HG03025 (cell line): ENCODE measurements around the gene NCK2.
A peak's percentile ranks its signal among the peaks of the same experiment; 100 is the strongest.

Source experiments
- ATAC-seq: cut with Tn5 transposase; IDR thresholded peaks from one replicate; pipeline ENCODE4 v1.9.1; 2021; ENCODE audit warnings: mild to moderate bottlenecking, moderate library complexity; ENCODE audit not compliant: unreplicated experiment, low FRiP score

NCK2 gene

GRCh38 chr2:105866216-105867185 lies 121.8 kb downstream of the NCK2 start:
- no peak for ATAC-seq

DNA sequence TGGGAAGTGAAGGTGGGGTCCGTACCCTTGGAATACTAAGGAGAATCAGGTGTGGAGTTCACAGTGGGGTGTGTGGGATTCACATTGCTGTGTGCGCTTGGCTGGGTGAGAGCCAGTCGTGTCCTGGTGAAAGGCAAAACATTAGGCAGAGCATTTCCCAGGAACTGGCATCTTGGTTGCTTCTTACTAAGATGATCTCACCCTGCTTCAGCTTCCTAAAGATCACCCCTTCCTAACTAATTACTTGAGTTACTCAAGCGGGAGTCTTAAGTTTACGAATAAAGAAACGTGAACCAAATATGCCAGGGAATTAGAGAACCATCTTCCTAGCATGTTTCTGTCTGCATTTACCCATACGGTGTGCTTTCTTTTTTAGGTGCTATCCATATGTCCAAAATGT lies 122.9 kb downstream of the NCK2 start:
- ATAC-seq: no peak

GRCh38 chr2:105868060-105868459 lies 123.3 kb downstream of the NCK2 start:
- ATAC-seq: no peak

- no peak for ATAC-seq
These were observed 124.6 kb downstream of the NCK2 start for GRCh38 chr2:105869341-105869740.

GRCh38 chr2:105870062-105870461 lies 125.3 kb downstream of the NCK2 start:
- ATAC-seq: no peak

DNA sequence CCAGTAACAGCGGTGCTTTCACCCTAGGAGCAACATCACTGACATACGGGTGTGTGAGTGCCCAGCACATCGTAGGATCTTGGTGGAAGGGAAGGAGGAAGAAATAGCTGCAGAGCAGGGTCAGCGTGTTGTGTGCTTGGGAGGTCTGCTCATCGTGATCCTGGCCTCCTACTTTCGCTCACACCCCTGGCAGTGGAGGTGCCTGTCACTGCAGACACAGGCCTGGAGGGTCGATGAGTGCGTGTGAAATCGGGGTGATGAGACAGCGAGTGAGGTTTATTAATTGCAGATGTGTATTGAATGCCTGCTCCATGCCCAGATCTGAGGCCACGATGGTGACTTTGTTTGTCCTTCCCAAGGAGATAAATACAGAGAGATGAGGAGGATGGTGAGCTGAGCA lies 126.1 kb downstream of the NCK2 start:
- ATAC-seq: no peak

GRCh38 chr2:105872142-105872728 lies 127.5 kb downstream of the NCK2 start:
- ATAC-seq: no peak

DNA sequence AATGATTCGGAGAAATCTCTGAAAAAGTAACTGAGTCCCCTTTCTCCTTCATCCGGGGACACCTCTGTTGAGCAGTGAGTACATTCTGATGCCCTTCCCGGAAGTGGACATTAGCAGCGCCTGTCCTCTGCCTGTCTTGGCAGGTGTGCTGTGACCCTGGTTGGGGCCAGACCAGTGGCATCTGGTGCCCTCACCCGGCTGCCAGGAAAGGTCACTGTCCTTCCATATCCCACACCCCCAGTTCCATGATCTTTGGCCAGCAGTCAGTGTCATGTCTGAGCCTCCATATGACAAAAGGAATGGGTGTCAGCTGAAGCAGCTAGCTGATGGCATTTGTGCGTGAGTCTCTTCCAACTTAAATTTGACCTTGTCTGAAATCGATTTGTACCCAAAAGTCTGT lies 128.1 kb downstream of the NCK2 start:
- ATAC-seq: no peak

GRCh38 chr2:105873281-105873680 lies 128.6 kb downstream of the NCK2 start:
- no peak for ATAC-seq

DNA sequence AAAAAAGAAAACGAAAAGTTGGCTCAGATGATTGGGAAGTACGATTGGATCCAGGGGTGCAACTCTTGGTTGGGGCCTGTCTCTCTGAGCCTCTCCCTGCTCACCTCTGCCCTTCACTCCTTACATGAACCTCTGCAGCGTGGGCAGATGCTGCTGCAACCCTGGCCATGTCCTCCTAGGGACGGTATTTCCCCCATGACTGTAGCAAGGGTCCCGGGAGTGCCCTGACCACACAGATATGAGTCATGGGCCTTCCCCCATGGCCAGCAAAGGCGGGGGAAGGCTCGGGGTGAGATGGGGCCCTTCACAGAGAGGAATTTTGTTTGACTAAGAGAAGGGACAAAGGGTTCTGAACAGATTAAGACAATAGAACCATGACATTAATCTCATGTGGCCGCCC lies 129.0 kb downstream of the NCK2 start:
- peak; percentile 70 for ATAC-seq

- no peak for ATAC-seq
These were observed 129.8 kb downstream of the NCK2 start for GRCh38 chr2:105874466-105874865.

DNA sequence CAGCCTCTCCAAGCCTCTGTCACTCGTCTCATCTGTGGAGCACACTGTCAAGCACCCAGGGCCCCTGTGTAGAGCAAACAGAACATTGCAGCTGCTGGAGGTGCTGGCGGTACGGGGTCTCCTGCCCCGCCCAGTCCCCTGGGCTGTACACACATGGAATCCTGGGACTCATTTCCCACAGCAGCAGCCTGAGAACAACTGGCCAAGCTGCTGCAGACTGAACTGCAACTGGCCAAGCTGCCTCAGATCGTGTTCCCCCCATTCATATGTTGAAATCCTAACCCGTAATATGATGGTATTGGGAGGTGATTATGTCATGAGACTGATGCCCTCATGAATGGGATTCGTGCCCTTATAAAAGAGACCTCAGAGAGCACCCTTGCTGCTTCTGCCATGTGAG lies 130.5 kb downstream of the NCK2 start:
- ATAC-seq: no peak

DNA sequence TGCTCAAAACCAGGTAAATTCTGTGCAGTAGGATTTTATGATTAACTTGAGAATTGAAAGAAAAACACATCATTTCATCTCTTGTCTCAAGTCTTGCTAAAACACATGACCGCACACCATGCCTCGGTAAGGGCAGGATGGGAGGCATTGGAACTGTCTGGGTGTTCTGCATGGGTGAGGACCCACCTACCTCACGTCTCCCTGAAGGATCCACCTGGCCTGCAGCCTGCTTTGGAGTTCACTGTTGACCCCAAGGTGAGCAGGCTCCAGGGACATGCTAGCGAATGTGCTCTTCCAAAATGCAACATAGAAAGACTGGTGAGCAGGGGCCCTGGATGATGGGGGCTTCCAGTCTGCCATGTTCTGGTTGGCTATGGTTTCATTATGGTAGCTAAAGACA lies 131.5 kb downstream of the NCK2 start:
- no peak for ATAC-seq

- ATAC-seq: no peak
These were observed 133.2 kb downstream of the NCK2 start for GRCh38 chr2:105877945-105878344.

DNA sequence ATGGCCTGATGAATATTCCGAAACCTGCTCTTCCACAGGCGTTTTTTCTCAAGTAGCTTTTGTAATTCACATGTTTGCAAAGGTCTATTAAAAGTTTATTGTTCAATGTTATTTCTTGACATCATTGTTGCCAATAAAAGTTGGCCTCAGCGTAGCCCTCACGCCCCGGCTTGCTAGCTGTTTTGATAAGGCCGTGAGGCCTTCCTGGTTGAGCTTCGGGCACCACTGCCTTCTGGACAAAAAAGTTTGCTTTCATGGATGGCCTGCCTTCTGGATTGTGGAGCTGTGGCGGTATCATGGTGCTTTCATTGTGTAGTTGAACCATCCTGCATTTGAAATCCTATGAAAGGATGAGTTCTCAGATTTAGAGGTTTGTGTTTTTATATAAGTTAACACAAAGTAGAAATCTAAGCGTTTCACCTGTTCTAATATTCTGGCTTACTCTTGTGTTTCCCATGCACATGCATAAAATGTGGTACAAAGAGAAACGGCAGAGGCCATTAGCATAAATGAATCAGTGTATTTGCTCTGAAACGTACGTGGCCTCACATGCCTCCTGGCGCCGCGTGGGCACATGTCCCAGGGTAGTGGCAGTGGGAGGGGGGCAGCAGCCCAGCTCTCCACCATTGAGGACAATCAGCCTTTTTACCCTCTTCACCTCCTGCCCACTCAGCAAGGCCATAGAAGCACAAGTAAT lies 134.5 kb downstream of the NCK2 start:
- no peak for ATAC-seq

DNA sequence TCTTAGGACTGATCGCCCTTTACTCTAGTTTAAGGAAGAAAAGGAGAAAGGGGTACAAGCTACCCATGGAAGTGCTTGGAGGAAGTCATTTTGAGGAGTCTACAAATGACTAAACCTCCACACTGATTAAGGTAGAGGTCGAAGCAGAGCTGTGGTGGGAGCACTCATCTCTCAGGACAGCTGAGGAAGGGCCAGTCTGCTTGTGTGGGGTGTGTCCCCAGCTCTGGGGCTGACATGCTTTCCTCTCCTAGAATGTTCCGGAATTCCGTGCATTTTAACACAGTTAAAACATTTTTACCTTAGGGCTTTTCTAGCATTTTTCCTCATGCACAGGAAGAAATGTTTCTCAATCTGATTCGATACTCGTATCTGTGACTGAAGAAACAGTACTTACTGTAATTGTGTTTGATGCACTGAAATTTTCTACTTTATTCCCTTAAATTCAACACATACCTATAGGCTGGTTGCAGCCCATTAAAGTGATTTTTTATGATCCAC lies 135.1 kb downstream of the NCK2 start:
- no peak for ATAC-seq

GRCh38 chr2:105880637-105881036 lies 135.9 kb downstream of the NCK2 start:
- ATAC-seq: no peak

DNA sequence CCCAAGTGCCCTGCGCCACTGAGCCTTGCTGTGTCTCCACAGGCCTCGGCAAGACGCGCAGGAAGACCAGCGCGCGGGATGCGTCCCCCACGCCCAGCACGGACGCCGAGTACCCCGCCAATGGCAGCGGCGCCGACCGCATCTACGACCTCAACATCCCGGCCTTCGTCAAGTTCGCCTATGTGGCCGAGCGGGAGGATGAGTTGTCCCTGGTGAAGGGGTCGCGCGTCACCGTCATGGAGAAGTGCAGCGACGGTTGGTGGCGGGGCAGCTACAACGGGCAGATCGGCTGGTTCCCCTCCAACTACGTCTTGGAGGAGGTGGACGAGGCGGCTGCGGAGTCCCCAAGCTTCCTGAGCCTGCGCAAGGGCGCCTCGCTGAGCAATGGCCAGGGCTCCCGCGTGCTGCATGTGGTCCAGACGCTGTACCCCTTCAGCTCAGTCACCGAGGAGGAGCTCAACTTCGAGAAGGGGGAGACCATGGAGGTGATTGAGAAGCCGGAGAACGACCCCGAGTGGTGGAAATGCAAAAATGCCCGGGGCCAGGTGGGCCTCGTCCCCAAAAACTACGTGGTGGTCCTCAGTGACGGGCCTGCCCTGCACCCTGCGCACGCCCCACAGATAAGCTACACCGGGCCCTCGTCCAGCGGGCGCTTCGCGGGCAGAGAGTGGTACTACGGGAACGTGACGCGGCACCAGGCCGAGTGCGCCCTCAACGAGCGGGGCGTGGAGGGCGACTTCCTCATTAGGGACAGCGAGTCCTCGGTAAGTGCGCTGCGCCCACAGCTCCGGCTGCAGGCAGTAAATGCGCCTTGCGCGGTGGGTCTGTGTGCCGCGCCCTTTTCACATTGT lies 136.8 kb downstream of the NCK2 start:
- ATAC-seq: no peak

- no peak for ATAC-seq
These were observed 137.6 kb downstream of the NCK2 start for GRCh38 chr2:105882341-105882740.

DNA sequence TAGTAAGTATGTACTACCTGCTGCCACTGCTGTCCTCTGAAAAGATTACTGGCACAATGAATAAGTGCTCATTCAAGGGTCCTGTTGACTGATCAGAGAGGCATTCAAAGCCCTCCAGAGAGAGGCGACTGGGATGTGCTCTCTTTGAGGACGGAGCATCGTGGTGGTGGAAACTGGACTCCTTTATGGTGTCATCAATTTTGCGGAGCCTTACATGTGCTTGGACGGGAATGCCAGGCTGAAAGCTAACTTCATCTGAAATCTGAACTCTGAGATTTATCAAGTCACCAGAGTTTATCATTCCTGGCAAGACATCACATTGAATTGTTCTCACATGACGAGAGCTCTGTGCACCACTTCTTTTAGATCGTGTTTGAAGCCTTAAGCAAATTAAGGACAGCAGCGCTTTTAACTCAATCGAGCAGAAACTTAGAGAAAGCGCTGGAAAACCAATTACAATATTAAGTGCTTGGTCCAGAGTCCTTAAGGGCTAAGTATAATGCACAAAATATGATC lies 138.3 kb downstream of the NCK2 start:
- ATAC-seq: no peak
